ENCODE results near the gene ZNF594.
"Not testable (repeated sequence)": the region's sequence is repeated elsewhere in the genome, so short reads cannot be mapped to it uniquely, and the experiment has no call there.

Gene ZNF594

GRCh38 chr17:5226940-5227878 lies 35.5 kb upstream of the ZNF594 start:
- TF ChIP-seq CTCF (conservative IDR thresholded peaks at IDR 0.05) = no peak
- H3K27ac ChIP-seq = no peak overlapping the region

- H3K27ac ChIP-seq = no peak overlapping the region
- no peak for TF ChIP-seq CTCF (conservative IDR thresholded peaks at IDR 0.05)
These were observed 34.2 kb upstream of the ZNF594 start for GRCh38 chr17:5225668-5226457.

GRCh38 chr17:5221912-5222311 lies 30.2 kb upstream of the ZNF594 start:
- H3K27ac ChIP-seq = not testable (repeated sequence)

GRCh38 chr17:5220074-5220473 lies 28.4 kb upstream of the ZNF594 start:
- H3K27ac ChIP-seq = no peak overlapping the region
- TF ChIP-seq CTCF (conservative IDR thresholded peaks at IDR 0.05) = no peak

- TF ChIP-seq CTCF (conservative IDR thresholded peaks at IDR 0.05) = no peak
- no peak overlapping the region for H3K27ac ChIP-seq
These were observed 27.9 kb upstream of the ZNF594 start for GRCh38 chr17:5219536-5219935.

GRCh38 chr17:5217562-5217961 lies 25.9 kb upstream of the ZNF594 start:
- H3K27ac ChIP-seq = not testable (repeated sequence)

- peak overlapping the region; percentile 75 for H3K27ac ChIP-seq
- no peak for TF ChIP-seq CTCF (conservative IDR thresholded peaks at IDR 0.05)
These were observed 19.8 kb upstream of the ZNF594 start for GRCh38 chr17:5211458-5211857.

- H3K27ac ChIP-seq = peak overlapping the region; percentile 75
These were observed 19.1 kb upstream of the ZNF594 start for GRCh38 chr17:5210614-5211252.

More at GRCh38 chr17:5210614-5211252, 19.1 kb upstream of the ZNF594 start:
- no peak for TF ChIP-seq CTCF (conservative IDR thresholded peaks at IDR 0.05)
